AG08395 (cell line): ENCODE measurements around the gene ADAMTS3.
A peak's percentile ranks its signal among the peaks of the same experiment; 100 is the strongest.
"Not testable (repeated sequence)": the region's sequence is repeated elsewhere in the genome, so short reads cannot be mapped to it uniquely, and the experiment has no call there.

ENCODE experiments used
- DNase-seq: peaks from one replicate; pipeline ENCODE4 v3.0.0; 2012; ENCODE audit warnings: mixed read lengths, low spot score

ADAMTS3 gene

GRCh38 chr4:72552447-72552846 lies 16.6 kb downstream of the ADAMTS3 start:
- no peak for DNase-seq

- no peak for DNase-seq
Measured at GRCh38 chr4:72546456-72546855, 22.6 kb downstream of the ADAMTS3 start.

- DNase-seq, result not testable (repeated sequence)
Measured at GRCh38 chr4:72540694-72541093, 28.3 kb downstream of the ADAMTS3 start.

- no peak for DNase-seq
Measured at GRCh38 chr4:72538006-72538405, 31.0 kb downstream of the ADAMTS3 start.

GRCh38 chr4:72536443-72536842 lies 32.6 kb downstream of the ADAMTS3 start:
- no peak for DNase-seq

- DNase-seq, result no peak
Measured at GRCh38 chr4:72531768-72532290, 37.2 kb downstream of the ADAMTS3 start.

GRCh38 chr4:72531322-72531721 lies 37.7 kb downstream of the ADAMTS3 start:
- no peak for DNase-seq

GRCh38 chr4:72529148-72529822 lies 39.7 kb downstream of the ADAMTS3 start:
- no peak for DNase-seq

- DNase-seq, result no peak
Measured at GRCh38 chr4:72527038-72527646, 41.9 kb downstream of the ADAMTS3 start.

- DNase-seq, result no peak
Measured at GRCh38 chr4:72525938-72526337, 43.1 kb downstream of the ADAMTS3 start.

GRCh38 chr4:72522440-72522839 lies 46.6 kb downstream of the ADAMTS3 start:
- DNase-seq, result no peak

GRCh38 chr4:72513227-72513626 lies 55.8 kb downstream of the ADAMTS3 start:
- no peak for DNase-seq

GRCh38 chr4:72507860-72508419 lies 61.1 kb downstream of the ADAMTS3 start:
- DNase-seq, result no peak

GRCh38 chr4:72507167-72507566 lies 61.9 kb downstream of the ADAMTS3 start:
- DNase-seq, result no peak

- DNase-seq, result peak; percentile 56
Measured at GRCh38 chr4:72505314-72505744, 63.7 kb downstream of the ADAMTS3 start.

- no peak for DNase-seq
Measured at GRCh38 chr4:72500214-72500613, 68.8 kb downstream of the ADAMTS3 start.

- no peak for DNase-seq
Measured at GRCh38 chr4:72496119-72496518, 72.9 kb downstream of the ADAMTS3 start.

- DNase-seq, result no peak
Measured at GRCh38 chr4:72494156-72494555, 74.9 kb downstream of the ADAMTS3 start.

- DNase-seq, result no peak
Measured at GRCh38 chr4:72489267-72489666, 79.8 kb downstream of the ADAMTS3 start.

- no peak for DNase-seq
Measured at GRCh38 chr4:72486991-72487390, 82.0 kb downstream of the ADAMTS3 start.

- no peak for DNase-seq
Measured at GRCh38 chr4:72484981-72485380, 84.0 kb downstream of the ADAMTS3 start.

GRCh38 chr4:72473434-72473900 lies 95.6 kb downstream of the ADAMTS3 start:
- no peak for DNase-seq

GRCh38 chr4:72471816-72472215 lies 97.2 kb downstream of the ADAMTS3 start:
- DNase-seq, result no peak
